ENCODE measurements around the gene SYNDIG1L. TPM values are rescaled to one million over a fixed set of nuclear protein-coding genes. Genes with fewer than 3 reads are reported as not detected.

SYNDIG1L gene
- total RNA-seq, 1 experiment from 2014 or later, result not detected

GRCh38 chr14:74418031-74418430, 8.0 kb downstream of the SYNDIG1L start:
- Histone ChIP-seq H3K9me3 (ENCODE audit: control insufficient read depth in 1 of 2, insufficient read depth in 1 of 2, low read depth in 1 of 2, low read length in 2 of 2) (no peaks in the 10 kb centered on the region), H2AFZ (ENCODE audit: low read depth, low read length, poor library complexity, severe bottlenecking) (no peak overlapping the region), H3K9ac (ENCODE audit: low read length) (no peak overlapping the region), H3K4me1 (ENCODE audit: control insufficient read depth in 1 of 2, insufficient read depth in 2 of 2, low read length in 2 of 2) (peaks cover 8% of the 10 kb centered on the region in 2 experiments; a peak in 3 of 4 replicates), H3K27ac (ENCODE audit: low read depth, low read length) (no peak overlapping the region), H3K4me3 (replicated peaks in 1 of 2; ENCODE audit: low read depth in 1 of 2, low read length in 2 of 2) (no peak overlapping the region), H3K27me3 (ENCODE audit: insufficient read depth, low read length) (peaks cover 59% of the 10 kb centered on the region), H3K4me2 (ENCODE audit: low read length) (no peak overlapping the region), H3K79me2 (ENCODE audit: insufficient read depth, low read length) (no peaks in the 10 kb centered on the region), H3K36me3 (ENCODE audit: control insufficient read depth in 1 of 2, insufficient read depth in 2 of 2, low read length in 2 of 2) (no peaks in the 10 kb centered on the region), H4K20me1 (ENCODE audit: insufficient read depth) (no peaks in the 10 kb centered on the region), H3K9me2 (ENCODE audit: insufficient read depth) (no peaks in the 10 kb centered on the region)
- DNase-seq (ENCODE audit: low read depth, low spot score) (no peak), ATAC-seq (no peak)
- intact Hi-C loops (cut with micrococcal nuclease), result no loop called here
- POLR2A ChIA-PET, result no interaction called here
- RAD21 ChIA-PET (ENCODE audit: low non-redundant PET in 1 of 2, low total read pairs in 2 of 2, uncharacterized antibody in 2 of 2, unreplicated experiment in 2 of 2), result no interaction called here
- no TSS peak for BruUV-seq (replicated peaks)
- CTCF ChIA-PET, result no interaction called here
- no peak for TF ChIP-seq ELF1 (IDR thresholded peaks at IDR 0.05; ENCODE audit: borderline replicate concordance, low read depth)
- no peak for TF ChIP-seq SP1 (IDR thresholded peaks at IDR 0.05; ENCODE audit: low read depth)
- no peak for TF ChIP-seq ATF3 (IDR thresholded peaks at IDR 0.05)
- TF ChIP-seq POLR2AphosphoS5 (IDR thresholded peaks at IDR 0.05; ENCODE audit: low read depth, low read length), result no peak

- Histone ChIP-seq H3K4me2 (ENCODE audit: low read length) (no peak overlapping the region), H2AFZ (ENCODE audit: low read depth, low read length, poor library complexity, severe bottlenecking) (no peak overlapping the region), H3K4me3 (replicated peaks in 1 of 2; ENCODE audit: low read depth in 1 of 2, low read length in 2 of 2) (no peak overlapping the region), H3K9me2 (ENCODE audit: insufficient read depth) (no peaks in the 10 kb centered on the region), H3K27me3 (ENCODE audit: insufficient read depth, low read length) (peaks cover 55% of the 10 kb centered on the region), H3K9me3 (ENCODE audit: control insufficient read depth in 1 of 2, insufficient read depth in 1 of 2, low read depth in 1 of 2, low read length in 2 of 2) (no peaks in the 10 kb centered on the region), H3K4me1 (ENCODE audit: control insufficient read depth in 1 of 2, insufficient read depth in 2 of 2, low read length in 2 of 2) (peaks cover 8% of the 10 kb centered on the region in 2 experiments; a peak in 3 of 4 replicates), H3K27ac (ENCODE audit: low read depth, low read length) (no peak overlapping the region), H3K9ac (ENCODE audit: low read length) (no peak overlapping the region), H3K36me3 (ENCODE audit: control insufficient read depth in 1 of 2, insufficient read depth in 2 of 2, low read length in 2 of 2) (no peaks in the 10 kb centered on the region), H4K20me1 (ENCODE audit: insufficient read depth) (no peaks in the 10 kb centered on the region), H3K79me2 (ENCODE audit: insufficient read depth, low read length) (no peaks in the 10 kb centered on the region)
- BruUV-seq (replicated peaks), result no TSS peak
- ATAC-seq (no peak), DNase-seq (ENCODE audit: low read depth, low spot score) (no peak)
- ChIA-PET RAD21 (ENCODE audit: low non-redundant PET in 1 of 2, low total read pairs in 2 of 2, uncharacterized antibody in 2 of 2, unreplicated experiment in 2 of 2) (no interaction called here), POLR2A (no interaction called here), CTCF (no interaction called here)
- intact Hi-C loops (cut with micrococcal nuclease), result no loop called here
- TF ChIP-seq CBX3 (IDR thresholded peaks at IDR 0.05; ENCODE audit: low read depth), result no peak
Observed at GRCh38 chr14:74417611-74418010, 8.4 kb downstream of the SYNDIG1L start.
